Fibroblast of lung (primary cell): Measurements from ENCODE around the gene SCUBE1. TPM values are rescaled to one million over a fixed set of nuclear protein-coding genes. Genes with fewer than 3 reads are reported as not detected.

Experiments
- DNase-seq, 2 donors: peaks; one replicate each; pipeline versions ENCODE4 v3.0.0 to v3.0.0-alpha.2; 2010; ENCODE audit warnings: low read depth in 2 of 2
- H2AFZ ChIP-seq: 2 replicates; pipeline ENCODE4 v1.5.1; 2012; ENCODE audit warnings: low read length, control low read depth, inconsistent platforms
- H3K27ac ChIP-seq: 2 replicates; pipeline ENCODE4 v1.5.1; 2011; ENCODE audit warnings: low read length, control low read depth; ENCODE audit not compliant: insufficient read depth
- H3K27me3 ChIP-seq: 2 replicates; pipeline ENCODE4 v1.5.1; 2011; ENCODE audit warnings: mild to moderate bottlenecking, low read length; ENCODE audit not compliant: control insufficient read depth, insufficient read depth
- H3K36me3 ChIP-seq: 2 replicates; pipeline ENCODE4 v1.5.1; 2011; ENCODE audit warnings: low read length; ENCODE audit not compliant: control insufficient read depth, insufficient read depth
- H3K4me1 ChIP-seq: 2 replicates; pipeline ENCODE4 v1.5.1; 2011; ENCODE audit warnings: low read length; ENCODE audit not compliant: control insufficient read depth, insufficient read depth; ENCODE audit errors: extremely low read depth
- H3K4me2 ChIP-seq: 2 replicates; pipeline ENCODE4 v1.5.1; 2011; ENCODE audit warnings: low read length, control low read depth; ENCODE audit not compliant: insufficient read depth; ENCODE audit errors: extremely low read depth
- H3K4me3 ChIP-seq, 4 experiments: fragments of 200-600 bp in 1 of 4; sonication (generic) in 1 of 4; replicated peaks in 1 of 4; 2 replicates each; pipeline ENCODE4 v1.5.1; 2011 to 2016; ENCODE audit warnings: low read length in 4 of 4, low read depth in 3 of 4, mild to moderate bottlenecking in 3 of 4, control low read depth in 2 of 4, inconsistent platforms in 1 of 4, mixed read lengths in 1 of 4; ENCODE audit not compliant: insufficient read depth in 1 of 4; ENCODE audit errors: control extremely low read depth in 1 of 4
- H3K79me2 ChIP-seq: 2 replicates; pipeline ENCODE4 v1.5.1; 2012; ENCODE audit warnings: mild to moderate bottlenecking, low read length, inconsistent platforms; ENCODE audit not compliant: control insufficient read depth, insufficient read depth
- H3K9ac ChIP-seq: 2 replicates; pipeline ENCODE4 v1.5.1; 2011; ENCODE audit warnings: mild to moderate bottlenecking, low read length, control low read depth; ENCODE audit not compliant: insufficient read depth
- H3K9me3 ChIP-seq: 2 replicates; pipeline ENCODE4 v1.5.1; 2012; ENCODE audit warnings: low read depth, low read length; ENCODE audit not compliant: control insufficient read depth, insufficient read depth
- H4K20me1 ChIP-seq: 2 replicates; pipeline ENCODE4 v1.5.1; 2011; ENCODE audit warnings: low read length; ENCODE audit not compliant: control insufficient read depth, insufficient read depth; ENCODE audit errors: extremely low read depth
- CTCF ChIP-seq, 2 donors: IDR thresholded peaks in 1 of 2; conservative IDR thresholded peaks in 1 of 2; 1 replicate in 1 of 2; 2 replicates in 1 of 2; pipeline ENCODE4 v1.5.1; 2011 to 2012; ENCODE audit warnings: low read length in 2 of 2, control low read depth in 1 of 2, inconsistent platforms in 1 of 2, low read depth in 1 of 2, mild to moderate bottlenecking in 1 of 2
- EZH2 ChIP-seq: IDR thresholded peaks from 2 replicates; pipeline ENCODE4 v1.5.1; 2012; ENCODE audit warnings: low read length, control low read depth, mild to moderate bottlenecking; ENCODE audit errors: missing control alignments
- polyA plus RNA-seq, 2 donors: library from polyadenylated mRNA; depleted of rRNA in 1 of 2; stranded (reverse) in 1 of 2; unstranded in 1 of 2; fragments of >200 nt; gene quantifications; 2 replicates each; pipeline ENCODE4 v1.2.1, GENCODE V29; 2011 to 2012; ENCODE audit warnings: missing spikeins in 1 of 2
- total RNA-seq: library from RNA; depleted of rRNA; stranded (reverse); fragments of >200 nt; gene quantifications from 2 replicates; pipeline ENCODE4 v1.2.1, GENCODE V29; 2014

The SCUBE1 gene
- total and polyA plus RNA-seq, 2 donors (not counting 1 experiment from before 2014, with no cell fraction given) = 0.17 TPM; not detected in 1

GRCh38 chr22:43203471-43203981 lies 139.6 kb downstream of the SCUBE1 start:
- Histone ChIP-seq H3K36me3 (no peaks in the 10 kb centered on the region), H3K9me3 (no peaks in the 10 kb centered on the region), H3K9ac (no peak overlapping the region), H3K27me3 (peaks cover 5% of the 10 kb centered on the region), H2AFZ (no peak overlapping the region), H3K4me1 (no peaks in the 10 kb centered on the region), H3K4me2 (no peak overlapping the region), H3K79me2 (no peaks in the 10 kb centered on the region), H3K4me3 (no peak overlapping the region), H4K20me1 (no peaks in the 10 kb centered on the region), H3K27ac (no peak overlapping the region)
- DNase-seq = no peak
- no peak for TF ChIP-seq EZH2
- no peak for TF ChIP-seq CTCF (conservative IDR thresholded peaks at IDR 0.05 in 1 of 2, IDR thresholded peaks at IDR 0.05 in 1 of 2; ENCODE audit: low read depth in 1 of 2, low read length in 2 of 2)

GRCh38 chr22:43202756-43203410 lies 140.3 kb downstream of the SCUBE1 start:
- Histone ChIP-seq H2AFZ (no peak overlapping the region), H3K79me2 (no peaks in the 10 kb centered on the region), H3K9ac (no peak overlapping the region), H3K9me3 (no peaks in the 10 kb centered on the region), H3K27ac (no peak overlapping the region), H3K4me2 (no peak overlapping the region), H4K20me1 (no peaks in the 10 kb centered on the region), H3K27me3 (peaks cover 6% of the 10 kb centered on the region), H3K4me1 (no peaks in the 10 kb centered on the region), H3K36me3 (no peaks in the 10 kb centered on the region), H3K4me3 (no peak overlapping the region)
- TF ChIP-seq CTCF (conservative IDR thresholded peaks at IDR 0.05 in 1 of 2, IDR thresholded peaks at IDR 0.05 in 1 of 2; ENCODE audit: low read depth in 1 of 2, low read length in 2 of 2) = no peak
- no peak for TF ChIP-seq EZH2
- no peak for DNase-seq

- no peaks in the 10 kb centered on the region for H3K79me2 ChIP-seq
- H3K36me3 ChIP-seq = no peaks in the 10 kb centered on the region
- no peaks in the 10 kb centered on the region for H3K4me1 ChIP-seq
- peaks cover 10% of the 10 kb centered on the region for H3K27me3 ChIP-seq
- no peak overlapping the region for H3K4me2 ChIP-seq
- H3K27ac ChIP-seq = no peak overlapping the region
- H3K9me3 ChIP-seq = no peaks in the 10 kb centered on the region
- no peak overlapping the region for H3K9ac ChIP-seq
- no peak overlapping the region for H2AFZ ChIP-seq
- TF ChIP-seq CTCF (conservative IDR thresholded peaks at IDR 0.05 in 1 of 2, IDR thresholded peaks at IDR 0.05 in 1 of 2; ENCODE audit: low read depth in 1 of 2, low read length in 2 of 2) (no peak), EZH2 (no peak)
- H3K4me3 ChIP-seq = no peak overlapping the region
- DNase-seq = no peak
- H4K20me1 ChIP-seq = no peaks in the 10 kb centered on the region
Observed at GRCh38 chr22:43202326-43202725, 140.8 kb downstream of the SCUBE1 start.
